ENCODE results near the gene VPS33B.
A peak's percentile ranks its signal among the peaks of the same experiment; 100 is the strongest.

DNA sequence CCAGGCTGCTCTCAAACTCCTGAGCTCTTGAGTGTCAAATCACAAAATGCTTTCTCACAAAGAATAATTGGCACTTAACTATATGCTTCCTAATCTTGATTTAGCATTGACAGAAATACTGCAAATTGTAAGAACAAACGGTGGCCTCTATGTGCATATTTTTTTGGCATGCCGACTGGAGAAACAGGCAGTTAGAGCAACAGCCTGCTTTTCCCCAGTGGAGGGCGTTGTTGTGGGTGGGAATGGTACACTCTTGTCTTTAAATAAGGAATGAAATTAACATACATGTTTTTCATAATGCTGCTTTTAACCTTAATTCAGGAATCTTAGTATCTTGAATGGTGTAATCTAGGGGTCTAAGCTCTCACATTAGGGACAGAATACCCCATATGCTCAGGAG lies 46.6 kb upstream of the VPS33B start:
- TF ChIP-seq, protein P1, sequence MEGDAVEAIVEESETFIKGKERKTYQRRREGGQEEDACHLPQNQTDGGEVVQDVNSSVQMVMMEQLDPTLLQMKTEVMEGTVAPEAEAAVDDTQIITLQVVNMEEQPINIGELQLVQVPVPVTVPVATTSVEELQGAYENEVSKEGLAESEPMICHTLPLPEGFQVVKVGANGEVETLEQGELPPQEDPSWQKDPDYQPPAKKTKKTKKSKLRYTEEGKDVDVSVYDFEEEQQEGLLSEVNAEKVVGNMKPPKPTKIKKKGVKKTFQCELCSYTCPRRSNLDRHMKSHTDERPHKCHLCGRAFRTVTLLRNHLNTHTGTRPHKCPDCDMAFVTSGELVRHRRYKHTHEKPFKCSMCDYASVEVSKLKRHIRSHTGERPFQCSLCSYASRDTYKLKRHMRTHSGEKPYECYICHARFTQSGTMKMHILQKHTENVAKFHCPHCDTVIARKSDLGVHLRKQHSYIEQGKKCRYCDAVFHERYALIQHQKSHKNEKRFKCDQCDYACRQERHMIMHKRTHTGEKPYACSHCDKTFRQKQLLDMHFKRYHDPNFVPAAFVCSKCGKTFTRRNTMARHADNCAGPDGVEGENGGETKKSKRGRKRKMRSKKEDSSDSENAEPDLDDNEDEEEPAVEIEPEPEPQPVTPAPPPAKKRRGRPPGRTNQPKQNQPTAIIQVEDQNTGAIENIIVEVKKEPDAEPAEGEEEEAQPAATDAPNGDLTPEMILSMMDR (conservative IDR thresholded peaks at IDR 0.05; ENCODE audit: low read length): peak; percentile 46; the same call in 1 of the 2 replicates
- no peak for TF ChIP-seq EZH2phosphoT487 (IDR thresholded peaks at IDR 0.05; ENCODE audit: borderline replicate concordance, low read depth, low read length)
